HT1080 (cell line): ENCODE measurements around the gene ABHD17A. TPM values are rescaled to one million over a fixed set of nuclear protein-coding genes. Genes with fewer than 3 reads are reported as not detected.
A peak's percentile ranks its signal among the peaks of the same experiment; 100 is the strongest.

Experiments used
- DNase-seq: peaks from one replicate; pipeline ENCODE4 v3.0.0-alpha.2; 2015; ENCODE audit warnings: low read depth
- total RNA-seq: library from RNA; depleted of rRNA; stranded (reverse); fragments of >200 nt; shearing (Covaris generic); gene quantifications from 2 replicates; pipeline ENCODE4 v1.2.3, GENCODE V29; 2014; rRNA removed

The ABHD17A gene
- total RNA-seq, 1 experiment from 2014 or later, result 229 TPM

GRCh38 chr19:1839658-1840540 is 45.4 kb downstream of the ABHD17A start:
- no peak for DNase-seq

- peak; percentile 32 for DNase-seq
Measured at GRCh38 chr19:1837625-1838105, 47.6 kb downstream of the ABHD17A start.

- DNase-seq, result no peak
Measured at GRCh38 chr19:1837222-1837565, 48.1 kb downstream of the ABHD17A start.

- DNase-seq, result no peak
Measured at GRCh38 chr19:1836458-1837221, 48.7 kb downstream of the ABHD17A start.

GRCh38 chr19:1833540-1833939 is 51.8 kb downstream of the ABHD17A start:
- no peak for DNase-seq

- no peak for DNase-seq
Measured at GRCh38 chr19:1832046-1832663, 53.1 kb downstream of the ABHD17A start.

- no peak for DNase-seq
Measured at GRCh38 chr19:1830978-1831377, 54.3 kb downstream of the ABHD17A start.

GRCh38 chr19:1830568-1830967 is 54.7 kb downstream of the ABHD17A start:
- DNase-seq, result no peak

- DNase-seq, result no peak
Measured at GRCh38 chr19:1829958-1830357, 55.3 kb downstream of the ABHD17A start.

- no peak for DNase-seq
Measured at GRCh38 chr19:1828279-1829238, 56.7 kb downstream of the ABHD17A start.

GRCh38 chr19:1827566-1828278 is 57.6 kb downstream of the ABHD17A start:
- DNase-seq, result no peak

Other genes with a start within 250 kb of the ABHD17A start
- 97.9 and 128 TPM in 2 replicates for gene TCF3, start 232.9 kb downstream of the ABHD17A start, total RNA-seq
- gene ONECUT3, start 132.0 kb downstream of the ABHD17A start, total RNA-seq, result not detected in 2 replicates
- 6.1 and 9.8 TPM in 2 replicates for gene ATP8B3, start 73.2 kb downstream of the ABHD17A start, total RNA-seq
- gene REXO1, start 37.0 kb downstream of the ABHD17A start, total RNA-seq, result 12.5 and 14.4 TPM in 2 replicates
- 12.1 and 20.2 TPM in 2 replicates for gene KLF16, start 21.9 kb downstream of the ABHD17A start, total RNA-seq
- 10.1 and 15.8 TPM in 2 replicates for gene ADAT3, start 19.9 kb upstream of the ABHD17A start, total RNA-seq
- 31.8 and 43.5 TPM in 2 replicates for gene SCAMP4, start 19.9 kb upstream of the ABHD17A start, total RNA-seq
- gene CSNK1G2, start 55.7 kb upstream of the ABHD17A start, total RNA-seq, result 91.9 and 111 TPM in 2 replicates
- gene BTBD2, start 130.2 kb upstream of the ABHD17A start, total RNA-seq, result 51.8 and 66.6 TPM in 2 replicates
- 91.4 and 112 TPM in 2 replicates for gene MKNK2, start 165.7 kb upstream of the ABHD17A start, total RNA-seq
- 14.8 and 25.0 TPM in 2 replicates for gene MOB3A, start 210.8 kb upstream of the ABHD17A start, total RNA-seq
- gene IZUMO4, start 211.4 kb upstream of the ABHD17A start, total RNA-seq, result 1.7 and 2.8 TPM in 2 replicates